NCI-H345 treated with DMSO at 0.1 percent for 48 hours (cell line): ENCODE data around the gene RBP3.

Experiments
- DNase-seq: peaks from one replicate; lab custom pipeline; 2025; ENCODE audit not compliant: unreplicated experiment; lab: John Stamatoyannopoulos, UW

Gene RBP3

GRCh38 chr10:47335906-47336305 lies 12.3 kb upstream of the RBP3 start:
- no peak for DNase-seq

- DNase-seq: no peak
These were observed 11.6 kb upstream of the RBP3 start for GRCh38 chr10:47336387-47337134.

GRCh38 chr10:47337310-47337709 lies 10.9 kb upstream of the RBP3 start:
- DNase-seq: no peak

GRCh38 chr10:47339186-47339735 lies 8.9 kb upstream of the RBP3 start:
- DNase-seq: no peak

- no peak for DNase-seq
These were observed 8.2 kb upstream of the RBP3 start for GRCh38 chr10:47339759-47340607.

- no peak for DNase-seq
These were observed 7.5 kb upstream of the RBP3 start for GRCh38 chr10:47340608-47341170.

- no peak for DNase-seq
These were observed 2.9 kb upstream of the RBP3 start for GRCh38 chr10:47344996-47345870.

- DNase-seq: no peak
These were observed 1.4 kb upstream of the RBP3 start for GRCh38 chr10:47346581-47347302.

- DNase-seq: no peak
These were observed 874 bp upstream of the RBP3 start for GRCh38 chr10:47347303-47347675.

- DNase-seq: no peak
These were observed 703 bp downstream of the RBP3 start for GRCh38 chr10:47348661-47349470.

GRCh38 chr10:47349516-47349915 lies 1.4 kb downstream of the RBP3 start:
- no peak for DNase-seq

- no peak for DNase-seq
These were observed 1.8 kb downstream of the RBP3 start for GRCh38 chr10:47349941-47350371.

GRCh38 chr10:47350671-47351640 lies 2.8 kb downstream of the RBP3 start:
- DNase-seq: no peak

GRCh38 chr10:47351899-47352815 lies 4.0 kb downstream of the RBP3 start:
- DNase-seq: no peak

- DNase-seq: no peak
These were observed 5.2 kb downstream of the RBP3 start for GRCh38 chr10:47353351-47353750.

GRCh38 chr10:47354165-47354564 lies 6.0 kb downstream of the RBP3 start:
- DNase-seq: no peak

GRCh38 chr10:47354900-47355299 lies 6.7 kb downstream of the RBP3 start:
- no peak for DNase-seq
